ENCODE results near the gene YES1.
"Not testable (repeated sequence)": the region's sequence is repeated elsewhere in the genome, so short reads cannot be mapped to it uniquely, and the experiment has no call there.

Gene YES1

DNA sequence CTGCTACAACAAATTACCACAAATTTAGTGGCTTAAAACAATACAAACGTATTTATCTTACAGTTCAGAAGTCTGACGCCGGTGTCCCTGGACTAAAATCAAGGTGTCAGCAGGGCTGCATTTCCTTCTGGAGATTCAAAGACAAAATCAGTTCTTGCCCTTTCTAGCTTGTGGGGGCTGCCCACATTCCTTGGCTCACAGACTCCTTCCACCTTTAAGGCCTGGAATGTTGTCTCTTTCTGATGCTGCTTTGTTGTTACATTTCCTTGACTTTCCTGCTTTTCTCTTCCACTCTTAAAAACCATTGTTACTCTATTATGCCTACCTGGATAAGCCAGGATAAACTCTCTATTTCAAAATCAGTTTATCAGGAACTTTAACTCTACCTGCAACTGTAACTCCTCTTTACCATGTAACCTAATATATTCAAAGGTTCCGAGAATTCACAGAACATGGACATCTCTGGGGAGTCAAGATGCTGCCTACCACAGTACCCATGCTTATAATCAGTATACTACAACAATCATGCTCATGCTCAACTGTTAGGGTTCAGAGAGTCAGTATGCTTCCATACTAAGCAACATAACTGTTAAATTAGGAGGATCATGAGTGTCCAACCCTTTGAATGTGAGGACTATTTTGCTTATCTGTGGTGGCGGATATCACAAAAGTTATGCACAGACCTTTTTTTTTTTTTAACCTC, 27.4 kb downstream of the YES1 start:
- no peak for DNase-seq (ENCODE audit: low read depth)

DNA sequence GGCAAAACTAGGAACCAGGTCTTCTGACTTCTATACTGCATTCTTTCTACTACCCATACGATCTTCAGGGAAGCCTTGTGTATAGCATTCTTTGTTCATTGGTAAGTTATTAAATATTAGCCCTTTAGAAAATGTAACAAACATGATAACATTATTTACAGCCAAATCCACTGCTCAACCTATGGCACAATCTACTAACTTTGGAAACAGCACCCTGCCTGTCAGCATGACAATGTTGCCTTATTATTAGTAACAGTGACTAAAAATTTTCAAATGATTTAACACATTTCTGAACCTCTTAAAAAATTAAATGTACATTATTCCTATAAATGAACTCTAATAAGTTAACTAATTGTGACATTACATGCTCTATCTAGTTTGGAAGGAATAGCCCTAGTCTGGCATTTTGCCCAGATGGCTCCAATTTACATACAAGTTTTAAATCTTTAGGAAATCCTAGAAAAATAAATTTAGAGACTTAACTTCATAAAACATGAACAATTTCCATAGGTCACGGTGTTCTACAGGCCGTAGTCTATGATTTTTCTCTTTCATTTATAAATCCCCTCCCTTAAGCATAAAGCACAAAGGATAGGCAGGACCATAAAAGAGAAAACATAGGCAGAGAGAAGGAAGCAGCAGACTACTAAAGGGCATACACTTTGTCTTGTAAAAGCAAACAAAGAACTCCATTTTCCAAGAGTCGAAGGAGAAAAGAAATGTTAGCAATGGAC, 33.7 kb downstream of the YES1 start:
- no peak for DNase-seq (ENCODE audit: low read depth)

DNA sequence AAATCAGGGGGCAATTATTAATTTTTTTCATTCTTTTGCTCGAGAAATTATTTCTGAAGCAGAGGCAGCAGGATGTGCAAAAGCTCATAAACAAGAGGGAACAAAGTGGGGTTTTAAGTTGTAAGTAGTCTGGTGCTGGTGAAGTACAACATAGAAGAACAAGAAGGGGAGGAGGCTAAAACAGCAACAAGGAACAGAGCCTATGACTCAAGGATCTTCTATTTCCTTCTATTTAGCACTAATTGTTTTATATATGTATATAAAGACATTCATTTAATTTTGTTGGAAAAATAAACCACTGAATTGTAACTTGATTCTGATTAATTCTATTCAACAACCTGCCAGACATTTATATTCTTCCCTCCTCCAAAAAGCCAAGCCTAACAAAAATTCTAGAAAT, 35.0 kb downstream of the YES1 start:
- DNase-seq (ENCODE audit: low read depth): no peak

DNA sequence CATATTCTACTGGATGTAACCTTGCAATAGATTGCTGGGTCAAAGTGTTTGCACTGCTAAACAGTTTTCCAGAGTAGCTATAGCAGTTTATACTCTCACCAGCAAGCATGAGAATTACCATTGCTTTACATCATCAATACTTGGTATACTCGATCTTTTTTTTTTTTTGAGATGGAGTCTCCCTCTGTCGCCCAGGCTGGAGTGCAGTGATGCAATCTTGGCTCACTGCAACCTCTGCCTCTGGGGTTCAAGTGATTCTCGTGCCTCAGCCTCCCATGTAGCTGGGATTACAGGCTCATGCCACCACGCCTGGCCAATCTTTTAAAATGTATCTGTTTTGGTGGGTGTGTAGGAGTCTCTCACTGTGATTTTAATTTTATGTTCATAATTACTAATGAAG, 36.0 kb downstream of the YES1 start:
- DNase-seq (ENCODE audit: low read depth): not testable (repeated sequence)

DNA sequence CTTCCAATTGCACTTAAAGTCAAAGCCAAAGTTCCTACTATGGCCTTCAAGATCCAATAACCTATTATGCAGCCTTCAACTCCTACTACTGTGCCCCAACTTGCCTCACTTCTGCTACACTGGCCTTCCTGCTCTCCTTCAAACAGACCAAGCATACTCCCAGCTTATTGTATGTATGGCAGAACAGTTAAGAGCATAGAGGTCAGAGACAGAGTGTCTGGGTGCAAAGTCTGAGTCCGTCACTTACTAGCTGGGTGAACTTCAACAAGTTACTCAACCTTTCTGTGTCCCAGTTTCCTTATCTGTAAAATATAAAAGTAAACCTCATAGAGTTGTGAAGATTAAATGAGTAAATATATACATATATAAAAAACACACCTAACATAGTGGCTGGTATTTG, 37.2 kb downstream of the YES1 start:
- no peak for DNase-seq (ENCODE audit: low read depth)

DNA sequence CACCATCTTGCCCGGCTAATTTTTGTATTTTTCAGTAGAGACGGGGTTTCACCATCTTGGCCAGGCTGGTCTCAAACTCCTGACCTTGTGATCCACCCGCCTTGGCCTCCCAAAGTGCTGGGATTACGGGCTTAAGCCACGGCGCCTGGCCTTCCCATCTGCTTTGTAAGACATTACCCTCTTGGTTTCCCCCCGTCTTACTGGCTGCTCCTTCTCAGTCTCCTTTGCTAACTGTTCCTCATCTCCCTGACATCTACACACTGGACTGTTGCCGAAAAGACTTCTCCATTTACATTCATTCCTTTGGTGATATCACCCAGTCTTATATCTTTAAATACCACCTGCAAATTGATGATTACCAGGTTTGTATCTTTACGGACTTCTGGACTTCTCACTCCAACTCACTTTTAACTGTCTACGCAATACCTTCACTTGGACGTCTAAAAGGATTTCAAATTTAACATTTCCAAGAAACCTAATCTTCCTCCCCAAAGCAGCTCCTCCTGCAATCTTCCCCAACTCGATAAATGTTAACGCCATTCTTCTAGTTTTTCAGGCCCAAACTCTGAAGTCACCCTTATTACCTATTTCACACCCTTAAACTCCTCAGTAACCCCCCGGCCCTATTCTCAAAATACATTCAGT, 37.9 kb downstream of the YES1 start:
- DNase-seq (ENCODE audit: low read depth): no peak

DNA sequence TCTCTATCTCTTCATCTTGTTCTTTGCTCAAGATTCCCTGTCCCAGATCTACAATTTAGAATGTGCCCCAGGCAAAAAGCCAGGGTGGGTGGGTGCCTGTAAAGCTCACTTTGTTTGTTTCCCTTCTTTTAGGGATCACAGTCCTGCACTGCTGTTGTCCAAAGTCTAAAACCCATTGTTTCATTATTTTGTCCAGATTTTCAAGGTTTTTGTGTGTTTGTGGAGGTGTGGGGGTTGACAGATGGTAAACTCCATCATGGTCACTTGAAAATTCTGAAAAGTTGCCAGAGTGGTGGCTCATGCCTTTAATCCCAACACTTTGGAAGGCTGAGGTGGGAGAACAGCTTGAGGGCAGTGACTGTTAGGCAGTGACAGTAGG, 41.5 kb downstream of the YES1 start:
- DNase-seq (ENCODE audit: low read depth): no peak

DNA sequence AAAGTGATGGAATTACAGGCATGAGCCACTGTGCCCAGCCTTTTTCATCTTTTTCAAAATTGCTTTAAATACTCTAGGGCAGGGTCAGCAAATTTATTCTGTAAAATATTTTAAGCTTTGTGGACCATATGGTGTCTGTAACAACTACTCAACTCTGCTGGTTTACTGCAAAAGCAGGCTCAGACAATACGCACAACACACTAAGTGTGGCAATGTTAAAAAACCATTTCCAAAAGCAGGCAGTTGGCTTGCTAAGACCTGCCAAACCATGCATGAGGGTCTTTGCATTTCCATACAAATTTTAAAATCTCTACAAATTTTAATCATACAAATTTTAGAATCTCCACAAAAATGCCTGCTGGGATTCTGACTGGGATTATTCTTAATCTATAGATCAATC, 44.1 kb downstream of the YES1 start:
- no peak for DNase-seq (ENCODE audit: low read depth)

DNA sequence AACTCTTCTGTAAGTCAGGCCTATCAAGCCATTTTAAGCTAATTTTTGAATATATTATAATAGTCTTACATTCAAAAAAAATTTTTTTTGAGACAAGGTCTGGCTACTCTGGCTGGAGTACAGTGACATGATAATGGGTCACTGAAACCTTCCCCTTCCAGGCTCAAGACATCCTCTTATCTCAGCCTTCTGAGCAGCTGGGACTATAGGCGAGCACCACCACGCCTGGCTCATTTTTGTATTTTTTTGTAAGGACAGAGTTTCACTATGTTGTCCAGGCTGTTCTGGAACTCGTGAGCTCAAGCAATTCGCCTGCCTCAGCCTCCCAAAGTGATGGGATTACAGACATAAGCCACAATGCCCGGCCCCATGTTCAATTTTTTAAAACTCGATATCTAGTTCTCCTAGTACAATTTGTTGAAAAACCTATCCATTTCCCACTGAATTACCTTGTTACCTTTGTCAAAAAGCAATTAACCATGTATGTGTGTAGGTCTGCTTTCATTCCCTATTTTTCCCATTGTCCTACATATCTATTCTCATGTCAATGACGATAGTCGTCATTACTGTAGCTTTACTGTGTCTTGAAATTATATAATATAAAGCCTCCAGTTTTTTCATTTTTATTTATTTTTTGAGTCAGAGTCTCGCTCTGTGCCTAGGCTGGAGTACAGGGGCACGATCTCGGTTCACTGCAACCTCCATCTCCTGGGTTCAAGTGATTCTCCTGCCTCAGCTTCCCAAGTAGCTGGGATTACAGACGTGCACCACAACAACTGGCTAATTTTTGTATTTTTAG, 44.8 kb downstream of the YES1 start:
- no peak for DNase-seq (ENCODE audit: low read depth)

DNA sequence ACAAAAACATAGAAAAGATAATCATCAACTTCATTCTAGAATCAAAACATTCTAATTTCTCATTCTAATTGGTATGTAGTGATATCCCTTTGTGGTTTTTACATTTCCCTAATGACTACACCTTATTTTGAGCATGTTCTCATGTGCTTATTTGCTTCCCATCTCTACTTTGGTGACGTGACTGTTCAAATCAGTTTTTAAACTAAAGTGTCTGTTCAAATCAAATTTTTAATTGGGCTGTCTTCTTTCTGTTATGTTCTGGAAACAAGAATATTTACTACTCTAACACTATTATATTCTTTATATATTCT, 45.5 kb downstream of the YES1 start:
- DNase-seq (ENCODE audit: low read depth): no peak

DNA sequence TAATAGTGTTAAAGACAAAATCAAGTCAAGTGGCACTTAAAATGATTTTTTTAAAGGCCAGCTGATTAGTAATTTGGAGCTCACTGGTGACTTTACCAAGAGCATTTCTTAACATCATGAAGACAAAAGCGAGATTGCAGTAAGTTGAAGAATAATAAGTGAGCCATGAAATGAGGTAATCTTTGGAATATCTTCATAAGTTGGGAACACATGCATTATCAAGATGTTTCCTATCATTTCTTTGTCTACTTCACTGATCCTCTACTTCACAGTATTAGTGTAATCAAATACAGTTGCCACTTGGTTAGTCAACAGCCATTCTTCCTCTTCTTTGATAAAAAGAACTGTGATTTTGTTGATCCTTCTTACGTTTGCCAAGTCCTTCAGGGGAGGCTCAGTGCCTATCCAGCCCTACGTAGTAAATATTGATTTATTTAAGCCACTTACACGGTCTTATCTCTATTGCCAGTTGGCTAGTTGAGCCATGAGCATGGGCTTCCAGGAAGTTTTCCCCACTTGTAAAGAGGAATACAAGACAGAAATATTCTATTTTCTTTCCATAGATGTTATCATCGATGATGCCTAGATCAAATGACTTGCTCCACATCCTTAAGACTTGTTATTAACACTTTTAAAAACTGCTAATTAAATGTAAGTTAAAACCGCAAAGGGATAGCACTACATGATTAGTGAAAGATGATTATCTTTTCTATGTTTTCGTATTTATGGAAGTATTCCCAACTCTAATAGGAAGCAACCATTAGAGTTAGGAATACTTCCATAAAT, 46.1 kb downstream of the YES1 start:
- no peak for DNase-seq (ENCODE audit: low read depth)

DNA sequence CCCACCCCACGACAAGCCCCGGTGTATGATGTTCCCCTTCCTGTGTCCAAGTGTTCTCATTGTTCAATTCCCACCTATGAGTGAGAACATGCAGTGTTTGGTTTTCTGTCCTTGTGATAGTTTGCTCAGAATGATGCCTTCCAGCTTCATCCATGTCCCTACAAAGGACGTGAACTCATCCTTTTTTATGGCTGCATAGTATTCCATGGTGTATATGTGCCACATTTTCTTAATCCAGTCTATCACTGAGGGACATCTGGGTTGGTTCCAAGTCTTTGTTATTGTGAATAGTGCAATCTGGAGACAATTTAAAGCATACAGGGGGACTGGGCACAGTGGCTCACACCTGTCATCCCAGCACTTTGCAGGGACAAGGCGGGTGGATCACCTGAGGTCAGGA, 52.2 kb downstream of the YES1 start:
- not testable (repeated sequence) for DNase-seq (ENCODE audit: low read depth)

DNA sequence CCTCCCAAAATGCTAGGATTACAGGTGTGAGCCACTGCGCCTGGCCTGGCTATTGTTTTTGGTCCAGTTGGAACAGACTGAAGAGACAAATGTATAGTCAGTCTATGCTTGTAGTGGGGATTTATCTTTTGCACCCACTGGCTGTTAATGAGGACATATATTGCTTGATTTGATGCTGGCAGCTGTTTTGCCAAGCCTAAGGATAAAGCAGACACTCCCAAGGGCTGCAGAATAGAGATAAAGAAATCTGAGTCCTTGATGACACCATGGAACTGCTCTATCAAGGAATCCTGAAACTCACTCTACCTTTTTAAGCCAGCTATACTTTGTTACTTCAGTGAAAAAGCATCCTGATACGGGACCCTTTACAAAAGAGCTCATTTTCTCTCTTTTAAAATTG, 56.5 kb downstream of the YES1 start:
- no peak for DNase-seq (ENCODE audit: low read depth)

DNA sequence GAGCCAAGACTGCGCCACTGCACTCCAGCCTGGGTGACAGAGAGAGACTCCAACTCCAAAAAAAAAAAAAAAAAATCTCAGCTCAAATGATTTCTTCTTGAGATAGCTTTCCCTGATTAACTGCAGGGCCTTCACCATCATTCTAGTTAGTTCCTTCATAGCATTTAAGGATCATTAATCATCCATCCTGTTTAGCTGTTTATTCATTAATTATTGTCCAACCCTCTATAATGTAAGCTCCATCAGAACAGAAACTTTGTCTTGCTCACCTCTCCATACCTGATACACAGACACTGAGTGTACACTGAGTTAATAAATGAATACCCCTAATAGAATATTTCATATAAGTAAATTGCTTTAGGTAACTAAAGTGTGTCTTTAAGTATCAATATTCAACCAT, 57.4 kb downstream of the YES1 start:
- DNase-seq (ENCODE audit: low read depth): no peak

DNA sequence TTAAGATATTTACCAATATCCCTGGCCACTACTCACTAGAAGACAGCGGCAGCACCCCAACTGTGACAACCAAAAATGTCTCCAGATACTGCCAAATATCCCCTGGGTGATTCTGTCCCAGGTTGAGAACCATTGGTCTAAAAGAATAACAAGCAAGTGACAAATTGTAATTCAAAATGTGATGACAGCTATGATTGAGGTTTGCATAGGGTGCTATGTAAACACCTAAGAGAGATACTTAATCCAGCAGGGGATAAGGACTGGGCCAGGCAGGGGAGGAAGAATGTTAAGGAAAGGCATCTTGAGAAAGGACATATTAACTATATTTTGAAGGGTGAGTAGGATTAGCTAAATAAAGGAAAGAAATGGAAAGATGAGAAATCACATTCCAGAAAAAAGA, 61.6 kb downstream of the YES1 start:
- no peak for DNase-seq (ENCODE audit: low read depth)

DNA sequence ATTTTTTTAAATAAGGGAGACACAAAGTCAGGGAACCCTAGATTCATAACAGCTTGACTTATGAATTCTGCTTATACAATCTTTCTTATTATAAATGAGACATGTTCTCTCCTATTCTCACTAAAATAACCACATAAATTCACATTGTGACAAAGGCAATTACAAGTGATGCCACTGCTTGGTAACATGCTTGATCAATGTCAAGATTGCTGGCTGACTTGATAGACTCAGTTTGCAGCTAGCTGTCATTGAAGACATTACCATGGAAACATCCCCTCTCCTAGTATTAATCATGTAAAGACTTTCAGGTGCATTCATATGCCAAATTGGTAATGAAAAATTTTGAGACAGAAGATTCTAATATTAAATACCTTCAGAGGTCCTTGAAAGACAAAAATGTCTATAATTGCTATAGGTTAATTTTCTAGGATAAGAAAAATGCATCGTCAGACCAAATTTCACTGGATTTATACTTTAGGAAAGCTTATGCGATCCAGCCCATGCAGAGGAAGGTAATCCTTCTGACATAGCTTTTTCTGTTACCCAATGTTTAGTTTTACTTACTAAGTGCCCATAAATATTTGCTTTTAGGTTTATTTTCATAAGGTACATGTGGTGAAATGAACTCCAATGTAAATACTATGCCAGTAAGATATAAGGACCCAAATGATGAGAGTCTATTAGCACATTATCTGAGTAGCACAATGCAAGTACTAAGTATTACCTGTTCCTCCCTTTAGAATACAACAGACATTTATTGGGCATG, 67.0 kb downstream of the YES1 start:
- DNase-seq (ENCODE audit: low read depth): no peak

DNA sequence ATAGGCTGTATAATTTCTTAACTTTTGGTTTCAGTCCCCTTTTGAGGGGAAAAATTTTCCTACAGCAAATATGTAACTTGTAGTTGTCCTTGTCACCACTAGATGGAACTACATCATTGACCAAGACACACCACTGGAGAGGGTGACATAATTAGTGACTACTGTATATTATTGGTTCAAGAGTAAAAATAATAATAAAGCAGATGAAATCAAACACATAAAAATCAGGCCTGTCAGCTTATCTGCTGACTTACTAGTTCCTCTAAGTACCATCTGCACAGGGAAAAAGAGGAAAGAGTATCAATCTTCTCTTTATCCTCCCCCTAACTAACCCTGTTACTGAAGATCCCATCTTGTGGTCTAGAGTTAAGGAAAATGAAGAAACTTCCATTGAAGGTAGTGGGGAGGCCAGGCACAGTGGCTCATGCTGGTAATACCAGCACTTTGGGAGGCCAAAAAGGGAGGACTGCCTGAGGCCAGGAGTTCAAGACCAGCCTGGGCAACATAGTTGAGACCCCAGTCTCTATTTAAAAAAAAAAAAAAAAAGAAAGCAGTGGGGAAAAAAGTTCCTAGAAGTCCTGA, 70.0 kb downstream of the YES1 start:
- DNase-seq (ENCODE audit: low read depth): no peak

DNA sequence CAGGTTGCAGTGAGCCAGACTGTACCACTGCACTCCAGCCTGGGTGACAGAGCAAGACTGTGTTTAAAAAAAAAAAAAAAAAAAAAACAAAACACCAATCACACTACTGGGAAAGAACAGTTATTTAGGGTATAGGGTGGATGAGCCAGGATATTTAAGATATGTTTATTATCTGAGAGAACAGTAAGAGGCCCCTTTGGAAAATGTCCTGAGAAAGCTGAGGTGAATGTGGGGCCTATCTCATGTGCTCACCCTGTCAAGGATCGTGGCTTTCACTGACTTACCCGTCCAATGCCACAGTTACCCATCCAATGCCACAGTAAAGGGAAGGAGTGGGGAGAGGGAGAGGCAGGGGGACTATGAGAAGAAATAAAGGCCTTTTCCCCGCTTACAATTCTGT, 79.7 kb downstream of the YES1 start:
- DNase-seq (ENCODE audit: low read depth): no peak

DNA sequence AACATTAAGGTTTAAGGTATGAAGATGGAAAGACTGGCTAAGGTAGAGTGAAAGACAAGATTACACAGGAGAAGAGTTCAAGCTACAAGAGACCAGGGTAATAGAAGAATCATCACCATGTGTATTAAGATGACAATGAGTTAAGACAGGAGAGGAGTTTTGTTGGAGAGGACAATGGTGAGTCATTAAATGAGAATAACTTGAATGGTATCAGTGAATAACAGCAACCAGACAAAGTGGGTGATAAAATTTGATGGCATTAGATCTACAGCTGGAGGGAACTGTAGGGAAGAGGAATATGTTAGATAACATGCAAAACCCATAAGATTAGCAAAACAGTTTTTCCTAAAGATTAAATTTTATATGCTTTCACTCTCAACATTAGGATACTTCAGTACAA, 80.9 kb downstream of the YES1 start:
- no peak for DNase-seq (ENCODE audit: low read depth)

DNA sequence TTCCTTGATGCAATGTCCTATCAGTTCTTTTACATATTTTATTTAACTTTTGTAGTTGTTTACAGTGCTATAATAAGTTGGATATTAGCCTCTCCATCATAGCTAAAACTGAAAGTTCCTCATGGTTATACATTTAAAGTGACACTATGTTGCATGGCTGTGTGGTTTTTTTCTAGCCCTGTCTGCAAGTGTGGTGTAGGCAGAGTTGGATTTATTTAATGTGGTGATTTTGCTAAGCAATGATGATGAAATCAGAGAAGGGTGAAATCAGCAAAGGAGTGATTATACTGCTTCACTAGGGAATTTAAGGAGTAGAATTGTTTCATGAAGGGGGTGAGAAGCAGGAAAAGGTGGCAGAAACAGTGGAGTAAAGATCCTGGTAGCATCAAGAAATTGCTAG, 81.3 kb downstream of the YES1 start:
- DNase-seq (ENCODE audit: low read depth): no peak

DNA sequence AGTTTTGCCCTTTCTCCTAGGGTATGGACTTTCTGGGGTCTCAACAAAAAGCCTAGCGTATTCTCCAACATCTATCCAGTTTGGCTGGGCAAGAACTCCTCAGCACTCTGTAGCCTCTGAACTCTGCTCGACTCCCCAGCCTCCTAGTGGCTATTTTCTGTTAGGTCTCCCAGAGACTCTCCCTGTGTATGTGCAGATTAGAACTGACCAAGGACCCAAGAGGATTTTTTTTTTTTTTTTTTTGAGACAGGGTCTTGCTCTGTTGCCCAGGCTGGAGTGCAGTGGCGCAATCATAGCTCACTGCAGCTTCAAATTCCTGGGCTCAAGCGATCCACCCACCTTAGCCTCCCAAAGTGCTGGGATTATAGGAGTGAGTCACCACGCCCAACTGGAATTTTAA, 81.9 kb downstream of the YES1 start:
- DNase-seq (ENCODE audit: low read depth): not testable (repeated sequence)

Measured in stimulated activated CD8-positive, alpha-beta memory T cell treated with anti-CD3 and anti-CD28 coated beads, Interleukin-12 subunit alpha, Interleukin-12 subunit beta, amount 100 ng/mL, for 1 hour (primary cell).